Esophagus (tissue), 2 donors: ENCODE measurements around the gene RAI1. TPM values are rescaled to one million over a fixed set of nuclear protein-coding genes. Genes with fewer than 3 reads are reported as not detected.

Experiments used
- H3K27ac ChIP-seq, 2 donors: one replicate each; pipeline ENCODE4 v1.5.1; 2013; ENCODE audit warnings: low read depth in 2 of 2, mild to moderate bottlenecking in 2 of 2, inconsistent platforms in 1 of 2, low read length in 1 of 2, moderate library complexity in 1 of 2
- H3K27me3 ChIP-seq, 2 donors: one replicate each; pipeline ENCODE4 v1.6.1; 2013; ENCODE audit warnings: low read length in 2 of 2, control low read depth in 1 of 2, mild to moderate bottlenecking in 1 of 2; ENCODE audit not compliant: insufficient read depth in 2 of 2, control insufficient read depth in 1 of 2
- H3K36me3 ChIP-seq, 2 donors: one replicate each; pipeline ENCODE4 v1.6.1; 2013; ENCODE audit warnings: low read length in 1 of 2; ENCODE audit not compliant: control insufficient read depth in 2 of 2, insufficient read depth in 2 of 2
- H3K4me1 ChIP-seq, 2 donors: one replicate each; pipeline ENCODE4 v1.6.1; 2013; ENCODE audit warnings: low read length in 1 of 2; ENCODE audit not compliant: control insufficient read depth in 2 of 2, insufficient read depth in 2 of 2
- H3K4me3 ChIP-seq, 2 donors: one replicate each; pipeline ENCODE4 v1.5.1; 2013; ENCODE audit warnings: low read length in 2 of 2, mild to moderate bottlenecking in 2 of 2, low read depth in 1 of 2, moderate library complexity in 1 of 2
- H3K9me3 ChIP-seq, 2 donors: one replicate each; pipeline ENCODE4 v1.6.1; 2013; ENCODE audit warnings: mild to moderate bottlenecking in 2 of 2, low read depth in 1 of 2, low read length in 1 of 2, moderate library complexity in 1 of 2; ENCODE audit not compliant: control insufficient read depth in 2 of 2, insufficient read depth in 1 of 2
- WGBS, 2 donors: extraction: QIAGEN DNeasy Blood & Tissue Kit; methylation state at CpG; one replicate each; pipeline ENCODE4 v1.1.7; 2013; 5-methylcytosine and 5-hydroxymethylcytosine counted together
- polyA plus RNA-seq, 2 donors: library from polyadenylated mRNA; stranded (reverse); fragments of 200-250 nt; gene quantifications; one replicate each; pipeline ENCODE4 v1.2.3, GENCODE V29; 2013
- donor health status: healthy with polysubstance abuse.
- donor health status: Bipolar disorder and iron deficiency.

The RAI1 gene
- polyA plus RNA-seq, 2 donors: 10.7 to 14.4 TPM

GRCh38 chr17:17779015-17779611 lies 97.9 kb downstream of the RAI1 start:
- peaks cover 0 to 6% of the 10 kb centered on the region in 2 donors for H3K36me3 ChIP-seq
- WGBS, 2 donors: 67 to 75% methylated on average over 16 of the region's 16 CpGs
- no peaks in the 10 kb centered on the region for H3K27me3 ChIP-seq
- no peaks in the 10 kb centered on the region for H3K9me3 ChIP-seq
- H3K4me1 ChIP-seq: peaks cover 3 to 19% of the 10 kb centered on the region in 2 donors
- peak overlapping the region; percentile 44 to 51 for H3K27ac ChIP-seq
- no peak overlapping the region for H3K4me3 ChIP-seq

GRCh38 chr17:17780922-17781590 lies 99.8 kb downstream of the RAI1 start:
- WGBS, 2 donors: 39 to 47% methylated on average over 11 of the region's 11 CpGs
- Histone ChIP-seq H3K36me3 (peaks cover 0 to 6% of the 10 kb centered on the region in 2 donors), H3K27me3 (no peaks in the 10 kb centered on the region), H3K27ac (peak overlapping the region; percentile 36 to 53), H3K9me3 (no peaks in the 10 kb centered on the region), H3K4me3 (no peak overlapping the region), H3K4me1 (peaks cover 0 to 25% of the 10 kb centered on the region in 2 donors)

DNA sequence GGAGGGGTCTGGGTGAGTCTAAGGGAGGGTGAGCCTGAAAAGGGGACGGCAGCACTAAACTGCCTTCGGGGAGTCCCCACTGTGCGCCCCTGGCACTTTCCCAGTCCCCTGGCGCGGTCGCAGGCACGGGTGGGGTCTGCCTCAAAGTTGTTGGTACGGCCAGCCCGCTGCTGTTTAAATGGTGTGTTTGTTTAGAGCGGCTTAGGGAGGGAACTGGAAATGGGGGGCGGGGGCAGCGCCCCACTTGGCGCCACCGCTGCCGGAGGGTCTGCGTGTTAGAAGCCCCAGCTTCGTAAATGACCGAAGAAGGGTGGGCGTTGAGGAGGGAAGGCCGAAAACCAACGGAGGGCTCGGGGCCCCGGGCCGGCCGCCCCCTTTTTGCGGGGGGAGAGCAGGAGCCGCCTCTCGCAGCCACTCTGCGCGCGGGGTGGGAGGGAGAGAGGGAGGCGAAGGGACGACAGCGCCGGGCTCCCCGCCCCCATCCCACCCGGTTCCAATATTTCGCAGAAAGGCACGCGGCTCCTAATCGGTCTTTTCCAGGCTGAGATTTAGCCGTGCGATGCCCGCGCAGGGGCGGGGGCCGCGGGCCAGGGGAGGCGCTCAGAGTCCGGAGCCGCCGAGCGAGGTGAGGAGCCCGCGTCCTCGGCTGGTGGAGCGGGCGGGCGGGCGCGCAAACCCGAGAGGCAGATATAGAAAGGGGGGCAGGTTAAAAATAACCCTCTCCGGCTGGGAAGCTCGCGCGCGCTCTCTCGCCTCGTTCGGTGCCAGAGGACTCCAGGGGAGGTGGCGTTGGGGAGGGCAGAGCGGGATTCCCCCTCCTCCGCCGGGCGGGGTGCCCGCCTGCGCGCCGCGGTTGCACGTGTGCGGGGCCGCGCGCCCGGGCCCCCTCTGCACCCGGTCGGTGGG lies 100.6 kb downstream of the RAI1 start:
- H3K27ac ChIP-seq: peak overlapping the region; percentile 41 to 53
- H3K36me3 ChIP-seq: peaks cover 0 to 6% of the 10 kb centered on the region in 2 donors
- H3K9me3 ChIP-seq: no peaks in the 10 kb centered on the region
- peaks cover 0 to 25% of the 10 kb centered on the region in 2 donors for H3K4me1 ChIP-seq
- whole genome bisulfite sequencing, 2 donors: 3 to 10% methylated on average over 71 to 88 of the region's 88 CpGs
- no peaks in the 10 kb centered on the region for H3K27me3 ChIP-seq
- H3K4me3 ChIP-seq: peak overlapping the region; percentile 27 to 55

DNA sequence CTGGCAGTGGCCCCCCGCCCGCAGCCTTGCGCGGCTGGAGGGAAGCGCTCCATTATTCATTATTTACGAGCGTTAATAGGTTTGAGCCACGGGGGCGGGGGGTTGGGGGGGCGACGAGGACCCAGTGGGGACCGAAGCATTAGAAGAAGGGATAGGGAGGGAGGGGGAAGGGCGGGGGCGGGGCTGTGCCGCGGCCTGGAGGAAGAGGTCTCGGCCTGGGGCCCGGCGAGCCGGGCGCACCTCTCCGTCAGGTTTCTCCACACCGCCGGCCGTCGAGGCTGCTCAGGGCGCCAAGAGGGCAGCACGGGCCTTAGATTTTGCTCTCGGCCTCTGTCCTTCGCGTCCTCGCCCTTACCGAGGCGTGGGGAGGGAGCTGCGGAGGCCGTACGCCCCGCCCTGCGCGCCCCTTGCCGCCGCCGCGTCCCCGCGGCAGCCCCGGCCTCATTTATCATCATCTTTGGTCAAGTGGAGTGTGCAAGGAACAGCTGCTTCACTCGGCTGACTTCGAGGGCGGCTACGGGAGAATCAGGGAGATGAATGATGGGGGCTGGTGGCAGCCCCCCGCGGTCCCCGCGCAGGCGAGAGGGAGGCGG lies 101.4 kb downstream of the RAI1 start:
- H3K9me3 ChIP-seq: no peaks in the 10 kb centered on the region
- peaks cover 0 to 28% of the 10 kb centered on the region in 2 donors for H3K4me1 ChIP-seq
- WGBS, 2 donors: 1% methylated on average over 43 to 56 of the region's 57 CpGs
- no peaks in the 10 kb centered on the region for H3K27me3 ChIP-seq
- peak overlapping the region; percentile 39 to 55 for H3K4me3 ChIP-seq
- H3K36me3 ChIP-seq: peaks cover 0 to 3% of the 10 kb centered on the region in 2 donors
- peak overlapping the region; percentile 22 to 66 for H3K27ac ChIP-seq

GRCh38 chr17:17783116-17783824 lies 102.0 kb downstream of the RAI1 start:
- Histone ChIP-seq H3K9me3 (no peaks in the 10 kb centered on the region), H3K27me3 (no peaks in the 10 kb centered on the region), H3K27ac (peak overlapping the region; percentile 14 to 65), H3K4me3 (peak overlapping the region; percentile 39 to 55), H3K4me1 (peaks cover 0 to 25% of the 10 kb centered on the region in 2 donors), H3K36me3 (no peaks in the 10 kb centered on the region)
- WGBS, 2 donors: 0 to 1% methylated on average over 64 to 75 of the region's 75 CpGs

DNA sequence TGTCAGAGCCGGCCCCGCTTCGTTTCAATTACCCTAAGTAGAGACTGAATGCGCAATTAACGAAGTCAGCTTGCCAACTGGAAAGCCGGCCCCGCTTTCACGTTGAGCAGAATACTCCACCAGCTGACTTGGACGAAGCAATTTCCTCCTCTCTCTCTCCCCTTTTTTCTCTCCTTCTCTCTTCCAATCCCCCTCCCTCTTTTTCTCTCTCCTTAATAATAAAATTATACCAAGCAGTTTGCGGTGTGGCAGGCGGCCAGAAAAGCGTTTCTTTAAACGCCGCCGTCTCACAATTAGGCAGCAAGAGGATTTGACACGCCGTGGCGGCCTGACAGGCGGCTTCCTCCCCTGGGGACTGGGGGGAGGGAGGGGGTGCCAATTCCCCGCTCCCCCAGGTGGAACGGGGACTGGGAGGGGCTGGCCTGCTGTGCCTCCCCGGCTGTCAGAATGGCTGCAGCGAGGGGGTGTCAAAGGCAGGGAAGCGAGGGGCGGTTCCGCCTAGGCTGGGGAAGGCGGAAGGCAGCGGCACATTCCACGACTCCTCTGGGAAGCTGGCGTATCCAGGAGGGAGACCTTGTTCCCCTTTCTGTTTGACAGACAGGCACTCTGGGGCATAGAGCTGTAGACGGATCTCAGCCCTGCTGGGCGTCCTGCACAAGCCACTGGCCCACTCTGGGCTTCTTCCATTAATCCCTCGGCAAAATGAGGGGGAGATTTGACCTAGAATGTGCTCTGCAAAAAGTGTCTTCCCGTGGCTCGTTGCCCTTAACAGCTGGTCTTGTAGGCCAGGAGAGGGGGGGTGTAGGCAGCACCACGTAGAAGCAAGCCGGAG lies 102.8 kb downstream of the RAI1 start:
- peak overlapping the region; percentile 39 to 55 for H3K4me3 ChIP-seq
- peak overlapping the region; percentile 14 to 65 for H3K27ac ChIP-seq
- no peaks in the 10 kb centered on the region for H3K27me3 ChIP-seq
- H3K36me3 ChIP-seq: no peaks in the 10 kb centered on the region
- no peaks in the 10 kb centered on the region for H3K9me3 ChIP-seq
- H3K4me1 ChIP-seq: peaks cover 0 to 25% of the 10 kb centered on the region in 2 donors
- 13 to 17% methylated on average over 37 of the region's 37 CpGs for WGBS, 2 donors

GRCh38 chr17:17784657-17785267 lies 103.5 kb downstream of the RAI1 start:
- Histone ChIP-seq H3K27ac (no peak overlapping the region), H3K9me3 (no peaks in the 10 kb centered on the region), H3K27me3 (no peaks in the 10 kb centered on the region), H3K36me3 (peaks cover 0 to 3% of the 10 kb centered on the region in 2 donors), H3K4me1 (peaks cover 0 to 25% of the 10 kb centered on the region in 2 donors), H3K4me3 (no peak overlapping the region)
- 59 to 68% methylated on average over 7 of the region's 7 CpGs for WGBS, 2 donors

- WGBS, 2 donors: 64 to 74% methylated on average over 11 of the region's 11 CpGs
- no peak overlapping the region for H3K4me3 ChIP-seq
- H3K36me3 ChIP-seq: peaks cover 0 to 3% of the 10 kb centered on the region in 2 donors
- H3K27me3 ChIP-seq: no peaks in the 10 kb centered on the region
- H3K4me1 ChIP-seq: peaks cover 0 to 25% of the 10 kb centered on the region in 2 donors
- H3K9me3 ChIP-seq: no peaks in the 10 kb centered on the region
- H3K27ac ChIP-seq: no peak overlapping the region
Observed at GRCh38 chr17:17785407-17785806, 104.1 kb downstream of the RAI1 start.
